K562 (cell line): ENCODE results near the gene KIF26B. TPM values are rescaled to one million over a fixed set of nuclear protein-coding genes. Genes with fewer than 3 reads are reported as not detected.

ENCODE experiments used
- ATAC-seq: fragments of 200-7000 bp; cut with Tn5 transposase; 3 replicates; pipeline ENCODE4 v1.9.1; 2020; ENCODE audit warnings: moderate library complexity
- BruUV-seq: library from RNA; stranded (reverse); fragments of 400-500 nt; replicated peaks from 2 replicates; lab custom pipeline; 2021; lab: Mats Ljungman, UMichigan
- CTCF ChIA-PET: fragments of 300-600 bp; formaldehyde crosslinking; extraction: SDS; loops from one replicate; lab custom pipeline; 2021; ENCODE audit warnings: low intra/inter-chr PET ratio; lab: Yijun Ruan, JAX
- POLR2A ChIA-PET: fragments of 300-600, 350-650 bp; sonication (Branson Sonifier 250); formaldehyde crosslinking; extraction: SDS; loops from one replicate; lab custom pipeline; 2021; ENCODE audit warnings: antibody characterized with exemption, inconsistent platforms; lab: Yijun Ruan, JAX
- DNase-seq, 4 experiments: peaks; one replicate each; pipeline versions ENCODE4 v3.0.0 to v3.0.0-alpha.2; 2011 to 2018; ENCODE audit warnings: low spot score in 3 of 4, mixed read lengths in 3 of 4; ENCODE audit errors: extremely low read depth in 1 of 4
- FAIRE-seq: peaks from 2 replicates; lab custom pipeline; 2011; peaks lifted over from hg19 to GRCh38; lab: Jason Lieb, UNC
- H2AFZ ChIP-seq: 2 replicates; pipeline ENCODE4 v1.6.0; 2011; ENCODE audit warnings: low read depth, low read length, control low read depth, inconsistent platforms
- H3K27ac ChIP-seq: fragments of 200-600 bp; 3 replicates; pipeline ENCODE4 v1.8.0; 2011; ENCODE audit warnings: low read depth, mild to moderate bottlenecking, control low read depth, inconsistent platforms, low read length, moderate library complexity, mixed read lengths; ENCODE audit errors: extremely low read depth
- H3K27me3 ChIP-seq, 2 experiments: fragments of 300-600 bp in 1 of 2; 2 replicates in 1 of 2; 3 replicates in 1 of 2; pipeline versions ENCODE4 v1.6.0 to v1.8.0; 2011; ENCODE audit warnings: inconsistent platforms in 2 of 2, low read length in 2 of 2, mild to moderate bottlenecking in 1 of 2, mixed read lengths in 1 of 2, moderate library complexity in 1 of 2; ENCODE audit not compliant: control insufficient read depth in 2 of 2, insufficient read depth in 2 of 2
- H3K36me3 ChIP-seq: fragments of 300-600 bp; 3 replicates; pipeline ENCODE4 v1.8.0; 2011; ENCODE audit warnings: mild to moderate bottlenecking, low read length, inconsistent platforms; ENCODE audit not compliant: control insufficient read depth, insufficient read depth
- H3K4me1 ChIP-seq, 2 experiments: fragments of 200-600 bp in 1 of 2; replicated peaks in 1 of 2; 2 replicates in 1 of 2; 3 replicates in 1 of 2; pipeline versions ENCODE4 v1.5.1 to v1.8.0; 2011; ENCODE audit warnings: inconsistent platforms in 2 of 2, low read length in 2 of 2, mild to moderate bottlenecking in 1 of 2, mixed read lengths in 1 of 2, moderate library complexity in 1 of 2; ENCODE audit not compliant: control insufficient read depth in 2 of 2, insufficient read depth in 2 of 2
- H3K4me2 ChIP-seq: 2 replicates; pipeline ENCODE4 v1.6.1; 2011; ENCODE audit warnings: low read length, control low read depth, inconsistent platforms, mixed read lengths; ENCODE audit not compliant: insufficient read depth
- H3K4me3 ChIP-seq: fragments of 200-600 bp; sonication (generic), shearing (Covaris generic); 2 replicates; pipeline ENCODE4 v1.5.1; 2016; ENCODE audit warnings: control low read depth, inconsistent platforms
- H3K79me2 ChIP-seq: fragments of 200-600 bp; 3 replicates; pipeline ENCODE4 v1.8.0; 2011; ENCODE audit warnings: low read length, inconsistent platforms; ENCODE audit not compliant: control insufficient read depth, insufficient read depth
- H3K9ac ChIP-seq, 2 experiments: 2 replicates each; pipeline versions ENCODE4 v1.6.0 to v1.6.1; 2011; ENCODE audit warnings: low read depth in 2 of 2, low read length in 2 of 2, control low read depth in 1 of 2, inconsistent platforms in 1 of 2, mild to moderate bottlenecking in 1 of 2, mixed read lengths in 1 of 2; ENCODE audit not compliant: insufficient read depth in 1 of 2
- H3K9me1 ChIP-seq: one replicate; pipeline ENCODE4 v1.6.0; 2011; ENCODE audit warnings: inconsistent platforms, mild to moderate bottlenecking, low read length, moderate library complexity; ENCODE audit not compliant: control insufficient read depth, insufficient read depth
- H3K9me3 ChIP-seq: replicated peaks from 2 replicates; pipeline ENCODE4 v1.5.1; 2011; ENCODE audit warnings: low read depth, low read length, inconsistent platforms; ENCODE audit not compliant: control insufficient read depth, insufficient read depth
- H4K20me1 ChIP-seq: replicated peaks from 2 replicates; pipeline ENCODE4 v1.6.1; 2011; ENCODE audit warnings: low read length, inconsistent platforms, mixed read lengths; ENCODE audit not compliant: control insufficient read depth, insufficient read depth
- AFF4 ChIP-seq: sonication (generic); formaldehyde crosslinking; IDR thresholded peaks from 2 replicates; pipeline ENCODE4 v1.8.0; 2023; ENCODE audit warnings: mild to moderate bottlenecking, missing genetic modification reagents
- E2F6 ChIP-seq, 2 experiments: IDR thresholded peaks; 2 replicates each; pipeline ENCODE4 v1.6.1; 2011; ENCODE audit warnings: borderline replicate concordance in 1 of 2, control low read depth in 1 of 2, low read depth in 1 of 2, low read length in 1 of 2, mild to moderate bottlenecking in 1 of 2, mixed read lengths in 1 of 2, moderate library complexity in 1 of 2; ENCODE audit not compliant: insufficient read depth in 1 of 2, insufficient read length in 1 of 2, poor library complexity in 1 of 2, severe bottlenecking in 1 of 2; ENCODE audit errors: extremely low read depth in 1 of 2
- HMGN3 ChIP-seq: IDR thresholded peaks from 2 replicates; pipeline ENCODE4 v1.6.1; 2011; ENCODE audit warnings: borderline replicate concordance, low read depth, mild to moderate bottlenecking, mixed read lengths, low read length; ENCODE audit not compliant: insufficient read length; ENCODE audit errors: extremely low read depth
- KAT2B ChIP-seq: IDR thresholded peaks from one replicate; pipeline ENCODE4 v1.6.1; 2012; ENCODE audit warnings: low read depth, mild to moderate bottlenecking, control low read depth, inconsistent platforms, low read length, moderate library complexity
- MAFG ChIP-seq: fragments of 450-650 bp; conservative IDR thresholded peaks from 2 replicates; pipeline ENCODE4 v1.6.1; 2016; ENCODE audit warnings: missing genetic modification characterization, missing compliant biosample characterization
- PCBP1 ChIP-seq: fragments of 200-400 bp; formaldehyde crosslinking; IDR thresholded peaks from 2 replicates; pipeline ENCODE4 v1.6.1; 2018; ENCODE audit warnings: mild to moderate bottlenecking, low read depth, low read length; ENCODE audit not compliant: poor library complexity, severe bottlenecking
- SMARCE1 ChIP-seq: fragments of 450-650 bp; IDR thresholded peaks from 2 replicates; pipeline ENCODE4 v1.7.1; 2016; ENCODE audit warnings: mild to moderate bottlenecking
- SRSF7 ChIP-seq: fragments of 200-400 bp; formaldehyde crosslinking; optimal IDR thresholded peaks from 2 replicates; pipeline ENCODE3; 2017; ENCODE audit warnings: mild to moderate bottlenecking, low read depth, low read length
- THAP7 ChIP-seq: fragments of 250-450 bp; sonication (Bioruptor Pico); IDR thresholded peaks from 2 replicates; pipeline ENCODE4 v1.5.0; 2021
- THRB ChIP-seq: fragments of 450-650 bp; formaldehyde crosslinking; conservative IDR thresholded peaks from 2 replicates; pipeline ENCODE4 v1.4.0; 2022; ENCODE audit warnings: mild to moderate bottlenecking, missing genetic modification characterization
- ZBTB2 ChIP-seq: fragments of 450-650 bp; IDR thresholded peaks from 2 replicates; pipeline ENCODE4 v1.6.1; 2016; ENCODE audit warnings: antibody characterized with exemption
- WGBS: fragments of 100-300 bp; shearing (Covaris generic); methylation state at CpG from one replicate; pipeline ENCODE4 v1.1.6; 2016; ENCODE audit warnings: low coverage, mixed read lengths; ENCODE audit not compliant: insufficient coverage; ENCODE audit errors: missing lambda C conversion rate; 5-methylcytosine and 5-hydroxymethylcytosine counted together
- in situ Hi-C: fragments of 300-500 bp; cut with MboI; formaldehyde crosslinking; loops from 4 replicates; pipeline ENCODE4 v1.15.0; 2018; ENCODE audit warnings: inconsistent platforms, mixed read lengths
- intact Hi-C: fragments of 100-400 bp; cut with micrococcal nuclease; formaldehyde crosslinking; loops from 2 replicates; pipeline ENCODE4 v1.14.2; 2022
- polyA plus RNA-seq, 8 experiments: library from polyadenylated mRNA; depleted of rRNA in 4 of 8; stranded (reverse) in 5 of 8; unstranded in 3 of 8; fragments of >200 nt; fragmentation: Nextera tagmentation in 2 of 8; fragmentation: Illumina TruSeq in 1 of 8; extraction: Ambion mirVana in 2 of 8; extraction: Trizol in 1 of 8; gene quantifications; 2 replicates each; pipeline versions ENCODE4 v1.2.1 to v1.2.3, GENCODE V29; 2011 to 2014; ENCODE audit warnings: inconsistent platforms in 1 of 8, missing spikeins in 1 of 8
- total RNA-seq, 7 experiments: library from RNA; depleted of rRNA in 6 of 7; stranded (reverse); fragments of >200 nt in 6 of 7; fragmentation: Illumina TruSeq in 2 of 7; extraction: Trizol in 2 of 7; gene quantifications; 2 replicates each; pipeline versions ENCODE4 v1.2.1 to v1.2.3, GENCODE V29; 2011 to 2021; ENCODE audit warnings: low replicate concordance in 1 of 7

KIF26B gene
- total and polyA plus RNA-seq, 9 of the 15 experiments (the other 6 are each of a cell fraction or from before 2014, with no cell fraction given) = 0.02 to 0.08 (median 0.03) TPM; not detected in 6

- no peak for FAIRE-seq
- WGBS = 6% methylated on average over 12 of the region's 12 CpGs
- no peaks in the 10 kb centered on the region for H3K36me3 ChIP-seq
- H2AFZ ChIP-seq = no peak overlapping the region
- H3K27me3 ChIP-seq = peaks cover 24 to 46% of the 10 kb centered on the region in 2 experiments
- no peak overlapping the region for H3K9ac ChIP-seq
- no peaks in the 10 kb centered on the region for H3K79me2 ChIP-seq
- intact Hi-C loops (no loop called here), in situ Hi-C loops (no loop called here)
- H3K27ac ChIP-seq = no peak overlapping the region
- H4K20me1 ChIP-seq = no peaks in the 10 kb centered on the region; the same call in 1 of the 2 replicates
- CTCF ChIA-PET = no interaction called here
- H3K9me1 ChIP-seq = no peaks in the 10 kb centered on the region
- ATAC-seq = no peak
- no peaks in the 10 kb centered on the region for H3K4me1 ChIP-seq
- DNase-seq = no peak
- no peaks in the 10 kb centered on the region for H3K9me3 ChIP-seq
- POLR2A ChIA-PET = interaction anchor here (0.9 kb wide), 1 partner anchor 19 kb away, joined by 5 read pairs; no protein-coding TSS in a partner anchor
- no peak overlapping the region for H3K4me3 ChIP-seq
- BruUV-seq = no TSS peak
- no peak overlapping the region for H3K4me2 ChIP-seq
- TF ChIP-seq AFF4 (CRISPR knock-in tag) = no peak
- no peak for TF ChIP-seq E2F6 (IDR thresholded peaks at IDR 0.05; ENCODE audit: borderline replicate concordance in 1 of 2, extremely low read depth in 1 of 2, insufficient read depth in 1 of 2, insufficient read length in 1 of 2, low read depth in 1 of 2, low read length in 1 of 2, poor library complexity in 1 of 2, severe bottlenecking in 1 of 2)
- no peak for TF ChIP-seq MAFG (tag)
- TF ChIP-seq THAP7 (CRISPR knock-in tag) = no peak
- TF ChIP-seq ZBTB2 = no peak
- no peak for TF ChIP-seq SMARCE1
- TF ChIP-seq KAT2B = no peak
- no peak for TF ChIP-seq PCBP1
- TF ChIP-seq HMGN3 = no peak
- TF ChIP-seq THRB (CRISPR knock-in tag) = no peak
- no peak for TF ChIP-seq SRSF7
Observed at GRCh38 chr1:245306628-245307410, 152.0 kb downstream of the KIF26B start.
